Measurements from ENCODE around the gene XRCC1. TPM values are rescaled to one million over a fixed set of nuclear protein-coding genes. Genes with fewer than 3 reads are reported as not detected.
A peak's percentile ranks its signal among the peaks of the same experiment; 100 is the strongest.

The XRCC1 gene
- total RNA-seq, 4 donors from 2014 or later = 12.3 to 23.8 (median 18.6) TPM

GRCh38 chr19:43616954-43617353 lies 41.6 kb upstream of the XRCC1 start:
- TF ChIP-seq POLR2A (IDR thresholded peaks at IDR 0.05) (no peak), CTCF (IDR thresholded peaks at IDR 0.05) (no peak)
- no peak overlapping the region for H3K4me3 ChIP-seq
- no peaks in the 10 kb centered on the region for H3K27me3 ChIP-seq
- no peak for DNase-seq
- H3K27ac ChIP-seq = no peak overlapping the region
- intact Hi-C loops (cut with DNase I) = no loop called here
- H3K4me1 ChIP-seq = peaks cover 14 to 30% (median 15%) of the 10 kb centered on the region in 3 donors
- peaks cover 0 to 25% (median 4%) of the 10 kb centered on the region in 3 donors for H3K36me3 ChIP-seq
- no peaks in the 10 kb centered on the region for H3K9me3 ChIP-seq
- 84 to 88% methylated on average over 5 to 6 of the region's 6 CpGs for WGBS, 2 donors

DNA sequence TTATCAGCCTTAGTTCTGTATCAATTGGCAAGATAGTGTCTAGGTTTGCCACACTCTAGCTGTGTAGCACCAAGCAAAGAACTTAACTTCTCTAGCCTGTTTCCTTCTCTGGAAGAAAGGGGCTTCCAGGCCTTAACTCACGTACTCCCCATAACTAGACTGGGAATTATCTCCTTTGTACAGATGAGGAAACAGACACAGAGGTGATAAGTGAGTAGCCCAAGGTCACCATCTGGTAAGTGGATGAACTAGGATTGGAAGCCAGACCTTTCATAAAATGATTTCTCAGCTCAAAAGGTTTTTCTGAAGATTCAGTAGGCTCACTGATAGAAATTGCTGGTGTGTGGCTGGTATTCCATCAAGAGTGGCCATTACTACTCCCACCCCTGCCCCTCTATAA lies 41.0 kb upstream of the XRCC1 start:
- intact Hi-C loops (cut with DNase I) = no loop called here
- H3K27me3 ChIP-seq = no peaks in the 10 kb centered on the region
- H3K27ac ChIP-seq = peak overlapping the region in 1 of 4 donors; percentile 3
- no peak for DNase-seq
- WGBS, 2 donors = 56 to 73% methylated on average over 1 of the region's 1 CpG
- H3K4me1 ChIP-seq = peaks cover 14 to 30% (median 15%) of the 10 kb centered on the region in 3 donors
- no peaks in the 10 kb centered on the region for H3K9me3 ChIP-seq
- peaks cover 0 to 31% (median 4%) of the 10 kb centered on the region in 3 donors for H3K36me3 ChIP-seq
- no peak overlapping the region for H3K4me3 ChIP-seq
- TF ChIP-seq CTCF (IDR thresholded peaks at IDR 0.05) (no peak), POLR2A (IDR thresholded peaks at IDR 0.05) (no peak)

DNA sequence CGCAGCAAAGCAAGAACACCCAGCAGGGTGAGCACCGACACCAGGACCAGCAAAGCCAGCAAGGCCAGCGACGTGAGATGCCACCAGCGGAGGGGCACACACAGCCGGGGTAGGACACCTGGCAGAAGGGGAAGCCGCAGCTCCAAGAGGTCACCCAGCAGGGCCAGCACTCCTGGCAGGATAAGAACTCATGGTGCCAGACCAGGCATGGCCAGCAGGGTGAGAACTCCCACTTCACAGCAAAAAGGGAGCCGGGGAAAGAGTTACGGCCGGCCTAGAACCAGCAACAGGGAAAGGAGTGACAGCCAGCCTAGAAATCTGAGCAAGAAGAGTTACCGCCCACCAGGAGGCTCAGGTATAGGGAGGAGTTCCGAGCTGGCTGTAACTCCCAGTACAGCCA lies 37.0 kb upstream of the XRCC1 start:
- Histone ChIP-seq H3K27me3 (no peaks in the 10 kb centered on the region), H3K4me3 (no peak overlapping the region), H3K9me3 (no peaks in the 10 kb centered on the region), H3K4me1 (peaks cover 0 to 9% (median 3%) of the 10 kb centered on the region in 3 donors), H3K27ac (no peak overlapping the region), H3K36me3 (peaks cover 4 to 56% (median 6%) of the 10 kb centered on the region in 3 donors)
- no peak for TF ChIP-seq POLR2A (IDR thresholded peaks at IDR 0.05)
- no peak for TF ChIP-seq CTCF (IDR thresholded peaks at IDR 0.05)
- intact Hi-C loops (cut with DNase I) = no loop called here
- 91 to 100% methylated on average over 4 to 6 of the region's 12 CpGs for WGBS, 2 donors
- no peak for DNase-seq

GRCh38 chr19:43611788-43612187 lies 36.5 kb upstream of the XRCC1 start, which contains the start of gene SRRM5:
SRRM5 (plus strand) TSS chr19:43612088; CDS start chr19:43612122, 34 bp downstream.
- DNase-seq = no peak
- intact Hi-C loops (cut with DNase I) = no loop called here
- no peak within 1 kb of the TSS for H3K4me3 ChIP-seq
- no peaks in the 10 kb centered on the region for H3K27me3 ChIP-seq
- no peaks in the 10 kb centered on the region for H3K9me3 ChIP-seq
- WGBS, 2 donors = 75 to 98% methylated on average over 3 of the region's 3 CpGs
- TF ChIP-seq CTCF (IDR thresholded peaks at IDR 0.05) = no peak
- peaks cover 4 to 61% (median 6%) of the 10 kb centered on the region in 3 donors for H3K36me3 ChIP-seq
- peaks cover 3 to 15% (median 3%) of the 10 kb centered on the region in 3 donors for H3K4me1 ChIP-seq
- no peak within 1 kb of the TSS for H3K27ac ChIP-seq

- H3K36me3 ChIP-seq = peaks cover 4 to 67% (median 6%) of the 10 kb centered on the region in 3 donors
- intact Hi-C loops (cut with DNase I) = no loop called here
- 53 to 67% methylated on average over 2 to 3 of the region's 3 CpGs for WGBS, 2 donors
Observed at GRCh38 chr19:43610493-43610892, 35.2 kb upstream of the XRCC1 start.

More at GRCh38 chr19:43610493-43610892, 35.2 kb upstream of the XRCC1 start:
- DNase-seq = no peak
- H3K27ac ChIP-seq = no peak overlapping the region
- no peaks in the 10 kb centered on the region for H3K9me3 ChIP-seq
- TF ChIP-seq POLR2A (IDR thresholded peaks at IDR 0.05) (no peak), CTCF (IDR thresholded peaks at IDR 0.05) (no peak)
- no peaks in the 10 kb centered on the region for H3K27me3 ChIP-seq
- H3K4me1 ChIP-seq = peaks cover 0 to 23% (median 9%) of the 10 kb centered on the region in 3 donors
- H3K4me3 ChIP-seq = no peak overlapping the region

Measured in esophagus squamous epithelium (tissue), 5 donors.